ENCODE measurements around the gene ASTN2. TPM values are rescaled to one million over a fixed set of nuclear protein-coding genes. Genes with fewer than 3 reads are reported as not detected.

Gene ASTN2
- total RNA-seq, 1 donor from 2014 or later = 13.6 TPM

GRCh38 chr9:116942593-116943061, 472.2 kb downstream of the ASTN2 start:
- Histone ChIP-seq H3K27me3 (ENCODE audit: insufficient read depth, low read length) (no peaks in the 10 kb centered on the region), H3K27ac (ENCODE audit: low read depth, low read length) (no peak overlapping the region), H3K9ac (ENCODE audit: low read length) (no peak overlapping the region), H3K79me2 (ENCODE audit: insufficient read depth, low read length) (no peaks in the 10 kb centered on the region), H4K20me1 (ENCODE audit: insufficient read depth, low read length) (no peaks in the 10 kb centered on the region), H3K4me1 (ENCODE audit: insufficient read depth, low read length) (no peaks in the 10 kb centered on the region), H3K4me3 (ENCODE audit: insufficient read depth, low read depth, low read length) (no peak overlapping the region), H3K9me3 (ENCODE audit: insufficient read depth, low read depth, low read length) (no peaks in the 10 kb centered on the region), H3K4me2 (ENCODE audit: low read length) (no peak overlapping the region), H3K36me3 (ENCODE audit: insufficient read depth, low read length) (no peaks in the 10 kb centered on the region), H2AFZ (ENCODE audit: low read depth, low read length) (no peak overlapping the region)
- FAIRE-seq (no peak), DNase-seq (ENCODE audit: low read depth) (no peak)
- Mint-ChIP-seq H3K9me3 (ENCODE audit: unreplicated experiment) (no peaks in the 10 kb centered on the region), H3K27me3 (ENCODE audit: low read depth, unreplicated experiment) (no peaks in the 10 kb centered on the region), H3K36me3 (ENCODE audit: low read depth, unreplicated experiment) (no peaks in the 10 kb centered on the region), H3K4me1 (ENCODE audit: low read depth, unreplicated experiment) (peaks cover 16% of the 10 kb centered on the region), H3K4me3 (ENCODE audit: unreplicated experiment) (no peak overlapping the region), H3K27ac (ENCODE audit: unreplicated experiment) (no peak overlapping the region)
- TF ChIP-seq EZH2 (IDR thresholded peaks at IDR 0.05; ENCODE audit: insufficient read depth, low read length) = no peak
- TF ChIP-seq, protein P1, sequence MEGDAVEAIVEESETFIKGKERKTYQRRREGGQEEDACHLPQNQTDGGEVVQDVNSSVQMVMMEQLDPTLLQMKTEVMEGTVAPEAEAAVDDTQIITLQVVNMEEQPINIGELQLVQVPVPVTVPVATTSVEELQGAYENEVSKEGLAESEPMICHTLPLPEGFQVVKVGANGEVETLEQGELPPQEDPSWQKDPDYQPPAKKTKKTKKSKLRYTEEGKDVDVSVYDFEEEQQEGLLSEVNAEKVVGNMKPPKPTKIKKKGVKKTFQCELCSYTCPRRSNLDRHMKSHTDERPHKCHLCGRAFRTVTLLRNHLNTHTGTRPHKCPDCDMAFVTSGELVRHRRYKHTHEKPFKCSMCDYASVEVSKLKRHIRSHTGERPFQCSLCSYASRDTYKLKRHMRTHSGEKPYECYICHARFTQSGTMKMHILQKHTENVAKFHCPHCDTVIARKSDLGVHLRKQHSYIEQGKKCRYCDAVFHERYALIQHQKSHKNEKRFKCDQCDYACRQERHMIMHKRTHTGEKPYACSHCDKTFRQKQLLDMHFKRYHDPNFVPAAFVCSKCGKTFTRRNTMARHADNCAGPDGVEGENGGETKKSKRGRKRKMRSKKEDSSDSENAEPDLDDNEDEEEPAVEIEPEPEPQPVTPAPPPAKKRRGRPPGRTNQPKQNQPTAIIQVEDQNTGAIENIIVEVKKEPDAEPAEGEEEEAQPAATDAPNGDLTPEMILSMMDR (IDR thresholded peaks at IDR 0.05; ENCODE audit: insufficient read depth, low read depth, low read length) = no peak

DNA sequence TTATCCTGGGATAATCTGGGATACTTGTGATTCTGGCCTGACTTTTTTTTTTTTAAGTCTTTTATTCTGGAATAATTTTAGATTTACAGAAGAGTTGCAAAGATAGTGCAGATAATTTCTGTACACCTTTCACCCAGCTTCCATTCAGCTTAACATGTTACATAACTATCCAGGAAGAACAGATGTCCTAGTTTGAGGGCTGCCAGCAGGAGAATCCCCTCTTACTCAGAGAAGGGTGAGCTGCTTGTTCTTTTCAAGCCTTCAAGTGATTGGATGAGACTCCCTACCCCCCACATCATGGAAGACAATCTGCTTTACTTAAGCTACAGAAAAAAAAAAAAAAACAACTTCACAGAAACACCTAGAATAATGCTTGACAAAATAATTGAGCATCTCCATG, 473.6 kb downstream of the ASTN2 start:
- no peak for DNase-seq (ENCODE audit: low read depth)
- H3K36me3 Mint-ChIP-seq (ENCODE audit: low read depth, unreplicated experiment) = no peaks in the 10 kb centered on the region
- H3K9me3 ChIP-seq (ENCODE audit: insufficient read depth, low read depth, low read length) = no peaks in the 10 kb centered on the region
- no peaks in the 10 kb centered on the region for H3K27me3 ChIP-seq (ENCODE audit: insufficient read depth, low read length)
- no peak overlapping the region for H2AFZ ChIP-seq (ENCODE audit: low read depth, low read length)
- H3K4me2 ChIP-seq (ENCODE audit: low read length) = no peak overlapping the region
- peaks cover 16% of the 10 kb centered on the region for H3K4me1 Mint-ChIP-seq (ENCODE audit: low read depth, unreplicated experiment)
- TF ChIP-seq, protein P1 (IDR thresholded peaks at IDR 0.05; ENCODE audit: insufficient read depth, low read depth, low read length) = no peak
- TF ChIP-seq EZH2 (IDR thresholded peaks at IDR 0.05; ENCODE audit: insufficient read depth, low read length) = no peak
- H3K9ac ChIP-seq (ENCODE audit: low read length) = no peak overlapping the region
- H3K27me3 Mint-ChIP-seq (ENCODE audit: low read depth, unreplicated experiment) = no peaks in the 10 kb centered on the region
- no peak for FAIRE-seq
- no peaks in the 10 kb centered on the region for H3K79me2 ChIP-seq (ENCODE audit: insufficient read depth, low read length)
- no peak overlapping the region for H3K27ac ChIP-seq (ENCODE audit: low read depth, low read length)
- no peak overlapping the region for H3K27ac Mint-ChIP-seq (ENCODE audit: unreplicated experiment)
- H3K4me1 ChIP-seq (ENCODE audit: insufficient read depth, low read length) = peaks cover 3% of the 10 kb centered on the region
- no peaks in the 10 kb centered on the region for H3K36me3 ChIP-seq (ENCODE audit: insufficient read depth, low read length)
- no peaks in the 10 kb centered on the region for H4K20me1 ChIP-seq (ENCODE audit: insufficient read depth, low read length)
- H3K4me3 ChIP-seq (ENCODE audit: insufficient read depth, low read depth, low read length) = no peak overlapping the region
- no peak overlapping the region for H3K4me3 Mint-ChIP-seq (ENCODE audit: unreplicated experiment)
- H3K9me3 Mint-ChIP-seq (ENCODE audit: unreplicated experiment) = no peaks in the 10 kb centered on the region

- Mint-ChIP-seq H3K27ac (ENCODE audit: unreplicated experiment) (no peak overlapping the region), H3K4me3 (ENCODE audit: unreplicated experiment) (no peak overlapping the region)
- no peak for DNase-seq (ENCODE audit: low read depth)
Observed at GRCh38 chr9:116940614-116941215, 474.1 kb downstream of the ASTN2 start.

More at GRCh38 chr9:116940614-116941215, 474.1 kb downstream of the ASTN2 start:
- no peak for FAIRE-seq
- H3K79me2 ChIP-seq (ENCODE audit: insufficient read depth, low read length) = no peaks in the 10 kb centered on the region
- no peak overlapping the region for H3K27ac ChIP-seq (ENCODE audit: low read depth, low read length)
- no peaks in the 10 kb centered on the region for H3K36me3 ChIP-seq (ENCODE audit: insufficient read depth, low read length)
- H3K4me2 ChIP-seq (ENCODE audit: low read length) = no peak overlapping the region
- no peaks in the 10 kb centered on the region for H3K36me3 Mint-ChIP-seq (ENCODE audit: low read depth, unreplicated experiment)
- H3K9me3 Mint-ChIP-seq (ENCODE audit: unreplicated experiment) = no peaks in the 10 kb centered on the region
- H3K4me1 ChIP-seq (ENCODE audit: insufficient read depth, low read length) = peaks cover 3% of the 10 kb centered on the region
- H3K4me3 ChIP-seq (ENCODE audit: insufficient read depth, low read depth, low read length) = no peak overlapping the region
- H3K4me1 Mint-ChIP-seq (ENCODE audit: low read depth, unreplicated experiment) = peaks cover 14% of the 10 kb centered on the region
- H4K20me1 ChIP-seq (ENCODE audit: insufficient read depth, low read length) = no peaks in the 10 kb centered on the region
- H2AFZ ChIP-seq (ENCODE audit: low read depth, low read length) = no peak overlapping the region
- TF ChIP-seq, protein P1 (IDR thresholded peaks at IDR 0.05; ENCODE audit: insufficient read depth, low read depth, low read length) = no peak
- no peak for TF ChIP-seq EZH2 (IDR thresholded peaks at IDR 0.05; ENCODE audit: insufficient read depth, low read length)
- no peak overlapping the region for H3K9ac ChIP-seq (ENCODE audit: low read length)
- H3K27me3 ChIP-seq (ENCODE audit: insufficient read depth, low read length) = no peaks in the 10 kb centered on the region
- H3K27me3 Mint-ChIP-seq (ENCODE audit: low read depth, unreplicated experiment) = no peaks in the 10 kb centered on the region
- H3K9me3 ChIP-seq (ENCODE audit: insufficient read depth, low read depth, low read length) = no peaks in the 10 kb centered on the region
